HG02642 (cell line): ENCODE results near the gene TRPC6.
A peak's percentile ranks its signal among the peaks of the same experiment; 100 is the strongest.
"Not testable (repeated sequence)": the region's sequence is repeated elsewhere in the genome, so short reads cannot be mapped to it uniquely, and the experiment has no call there.

ENCODE experiments used
- ATAC-seq: cut with Tn5 transposase; IDR thresholded peaks from one replicate; pipeline ENCODE4 v1.9.1; 2021; ENCODE audit warnings: mild to moderate bottlenecking; ENCODE audit not compliant: unreplicated experiment, poor library complexity

Gene TRPC6

DNA sequence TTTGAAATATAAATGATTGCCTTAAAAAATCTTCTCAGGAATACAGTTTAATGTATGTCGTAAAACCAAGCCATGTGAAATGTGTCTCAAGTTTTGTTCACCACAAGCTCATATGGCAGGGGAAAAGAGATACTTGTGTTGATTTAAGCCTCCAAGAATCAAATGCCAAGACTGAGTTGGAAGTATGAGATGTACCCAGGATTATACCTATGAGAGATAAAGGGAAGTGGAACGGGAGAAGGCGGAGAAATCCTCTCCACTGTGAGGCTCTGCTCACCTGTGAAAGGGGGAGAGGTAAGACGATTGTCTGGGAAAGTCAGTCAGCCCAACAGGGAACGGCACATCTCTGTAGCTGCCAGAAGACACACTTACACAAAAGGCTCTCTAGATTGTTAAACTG, 124.8 kb downstream of the TRPC6 start:
- no peak for ATAC-seq

DNA sequence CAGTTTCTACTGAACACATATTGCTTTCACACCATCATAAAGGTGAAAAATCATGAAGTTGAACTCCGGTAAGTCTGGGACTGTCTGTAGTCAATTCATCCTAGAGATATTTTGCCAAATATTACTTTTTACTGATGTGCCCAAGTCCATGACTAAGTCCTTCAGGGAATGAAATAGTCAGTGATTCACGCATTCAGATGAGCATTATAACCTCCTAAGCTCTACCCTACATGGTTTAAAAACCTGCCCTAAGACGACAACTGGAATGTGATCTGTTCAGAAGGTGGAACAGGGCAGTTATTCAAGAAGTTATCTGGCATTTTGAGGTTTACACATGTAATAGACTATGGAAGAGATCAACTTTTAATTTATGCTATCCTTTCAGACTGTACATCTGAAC, 125.6 kb downstream of the TRPC6 start:
- ATAC-seq = no peak

DNA sequence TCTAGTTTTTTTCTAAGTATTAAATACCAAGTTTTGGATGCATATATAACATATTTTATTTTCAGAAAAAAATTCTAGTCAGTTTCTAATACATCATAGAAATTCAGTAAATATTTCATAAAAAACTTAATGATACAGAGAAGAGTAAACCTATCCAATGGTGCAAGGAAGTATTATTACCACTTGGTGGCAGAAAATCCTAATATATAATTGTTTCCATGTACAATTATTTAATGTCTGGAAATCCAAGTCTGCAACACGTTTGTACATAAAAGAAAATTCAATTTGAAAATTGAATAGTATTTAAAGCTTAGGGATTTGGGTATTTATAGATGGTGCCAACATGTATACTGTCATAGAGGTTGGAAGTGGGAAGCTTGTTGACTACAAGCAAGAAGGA, 127.0 kb downstream of the TRPC6 start:
- ATAC-seq = no peak

DNA sequence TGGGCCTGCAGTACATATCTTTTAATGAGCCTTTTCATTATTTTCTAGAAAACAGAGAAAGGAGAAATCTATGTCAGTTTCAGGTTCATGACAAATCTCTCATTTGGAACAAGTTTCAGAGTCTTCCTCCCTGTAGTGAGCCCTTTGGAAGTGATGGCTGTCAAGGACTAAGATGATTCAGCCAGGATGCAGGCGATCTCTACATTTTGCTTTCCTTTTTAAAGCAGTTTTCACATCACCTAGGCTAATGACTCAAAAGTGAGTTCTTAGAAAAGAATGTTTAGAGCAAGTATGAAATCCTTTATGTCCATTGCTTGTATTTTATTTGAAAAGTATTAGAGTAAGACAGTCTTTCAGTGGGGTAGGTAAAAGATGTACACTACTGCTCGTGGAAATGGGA, 130.1 kb downstream of the TRPC6 start:
- ATAC-seq = no peak

DNA sequence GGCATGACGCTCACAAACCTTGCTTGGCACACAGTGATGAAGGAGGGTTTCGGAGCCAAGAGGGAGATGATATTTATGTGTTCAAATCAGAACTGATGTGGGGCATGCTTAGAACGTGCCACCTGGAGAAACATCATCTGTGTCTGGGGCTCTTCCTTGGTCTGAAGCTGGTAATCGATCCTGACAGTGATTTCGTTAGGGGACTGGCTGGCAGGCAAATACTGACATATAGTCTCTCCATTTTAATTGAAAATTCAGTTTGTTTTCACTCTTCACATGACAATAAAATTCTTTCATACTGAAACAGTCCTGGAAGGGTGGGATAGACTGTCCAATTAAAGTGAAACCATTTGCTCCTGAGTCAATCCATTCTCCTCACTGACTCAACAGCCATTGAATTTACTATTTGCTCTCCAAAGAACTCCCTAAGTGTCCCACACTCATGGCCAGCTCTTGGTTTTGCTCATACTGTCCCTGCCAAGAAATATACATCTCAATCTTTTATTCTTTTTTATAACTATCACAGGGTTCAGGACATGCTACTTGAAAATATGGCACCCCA, 134.8 kb downstream of the TRPC6 start:
- ATAC-seq = no peak

DNA sequence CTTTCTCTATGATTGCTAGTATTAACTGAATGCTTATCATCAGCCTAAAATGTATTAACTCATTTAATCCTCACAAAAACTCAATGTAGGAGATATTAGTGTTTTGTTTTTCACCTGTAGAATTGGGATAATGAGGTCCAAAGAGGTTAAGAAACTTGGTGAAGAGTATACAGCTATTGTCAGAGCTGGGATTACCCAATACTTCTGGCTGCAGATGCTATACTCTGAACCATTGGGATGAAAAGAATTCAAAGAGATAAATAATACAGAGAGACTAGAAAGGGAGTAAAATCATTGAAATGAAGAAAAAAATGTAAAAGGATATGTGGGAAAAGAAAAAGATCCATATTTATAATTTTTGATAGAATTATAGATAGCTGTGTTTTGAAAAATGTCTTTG, 137.1 kb downstream of the TRPC6 start:
- no peak for ATAC-seq

DNA sequence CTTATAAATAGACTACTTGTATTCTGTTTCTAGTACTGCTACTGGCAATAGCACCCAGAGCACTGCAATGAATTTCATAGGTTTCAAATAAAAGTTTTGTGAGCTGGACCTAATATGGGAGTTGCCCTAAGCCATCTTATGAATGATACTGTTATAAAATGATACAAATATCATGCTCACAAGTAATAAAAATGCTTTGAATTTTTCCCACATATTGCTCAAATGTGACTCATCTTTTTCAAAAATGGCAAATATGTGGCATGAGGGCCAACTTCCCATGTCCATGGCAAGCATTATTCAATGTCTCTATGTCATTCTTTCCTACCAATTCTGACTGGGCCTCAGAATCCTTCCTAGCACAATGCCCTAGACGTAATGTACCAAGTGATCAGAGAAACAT, 137.6 kb downstream of the TRPC6 start:
- ATAC-seq = no peak

DNA sequence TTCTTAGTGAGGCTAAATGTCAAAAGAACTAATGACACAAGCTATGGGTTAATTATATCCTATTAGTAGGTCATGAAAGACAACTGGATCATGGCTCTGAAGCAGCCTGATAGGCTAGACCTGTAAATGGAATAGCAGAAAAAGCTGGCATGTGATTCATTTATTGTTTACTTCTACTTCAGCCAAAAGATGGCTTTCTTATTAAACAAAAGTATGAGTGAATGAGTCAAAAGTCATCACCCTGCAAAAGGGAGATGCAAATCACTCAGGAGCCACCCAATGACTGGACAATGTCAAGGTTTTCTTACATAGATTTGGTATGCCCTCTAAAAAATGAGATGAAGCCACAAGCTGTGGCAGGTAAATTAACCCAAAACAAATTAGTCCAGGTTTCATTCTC, 138.0 kb downstream of the TRPC6 start:
- ATAC-seq = no peak

DNA sequence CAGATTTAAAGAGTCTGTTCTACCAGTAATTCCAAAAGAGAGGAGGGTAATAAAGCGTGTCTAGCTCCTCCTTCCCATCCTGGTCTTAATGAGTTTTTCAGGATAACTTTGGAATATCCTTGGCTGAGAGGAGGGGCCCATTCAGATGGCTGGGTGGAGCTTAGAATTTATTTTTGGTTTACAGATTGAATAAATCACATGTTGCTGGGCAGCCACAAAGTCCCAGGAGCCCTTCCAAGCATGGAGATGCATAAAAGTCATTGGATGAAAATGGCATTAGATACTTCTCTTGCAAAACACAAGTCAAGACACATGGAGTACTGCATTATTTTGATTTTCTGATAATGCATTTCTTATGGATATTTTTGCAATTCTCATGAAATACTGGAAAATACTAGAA, 139.0 kb downstream of the TRPC6 start:
- no peak for ATAC-seq

DNA sequence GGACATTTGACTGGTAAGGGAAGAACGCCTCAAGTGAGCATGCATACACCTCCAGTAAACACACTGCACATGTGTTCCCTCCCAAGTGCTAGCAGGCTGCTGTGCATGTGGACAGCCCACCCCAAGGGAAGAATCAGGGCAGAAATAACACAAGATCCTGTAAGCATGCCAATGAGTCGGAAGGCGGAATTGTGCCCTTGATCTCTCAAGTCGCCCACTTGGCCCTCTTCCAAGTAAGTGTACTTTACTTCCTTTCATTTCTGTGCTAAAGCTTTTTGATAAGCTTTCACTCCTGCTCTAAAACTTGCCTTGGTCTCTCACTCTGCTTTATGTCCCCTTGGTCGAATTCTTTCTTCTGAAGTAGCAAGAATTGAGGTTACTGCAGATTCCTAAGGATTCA, 139.6 kb downstream of the TRPC6 start:
- no peak for ATAC-seq

DNA sequence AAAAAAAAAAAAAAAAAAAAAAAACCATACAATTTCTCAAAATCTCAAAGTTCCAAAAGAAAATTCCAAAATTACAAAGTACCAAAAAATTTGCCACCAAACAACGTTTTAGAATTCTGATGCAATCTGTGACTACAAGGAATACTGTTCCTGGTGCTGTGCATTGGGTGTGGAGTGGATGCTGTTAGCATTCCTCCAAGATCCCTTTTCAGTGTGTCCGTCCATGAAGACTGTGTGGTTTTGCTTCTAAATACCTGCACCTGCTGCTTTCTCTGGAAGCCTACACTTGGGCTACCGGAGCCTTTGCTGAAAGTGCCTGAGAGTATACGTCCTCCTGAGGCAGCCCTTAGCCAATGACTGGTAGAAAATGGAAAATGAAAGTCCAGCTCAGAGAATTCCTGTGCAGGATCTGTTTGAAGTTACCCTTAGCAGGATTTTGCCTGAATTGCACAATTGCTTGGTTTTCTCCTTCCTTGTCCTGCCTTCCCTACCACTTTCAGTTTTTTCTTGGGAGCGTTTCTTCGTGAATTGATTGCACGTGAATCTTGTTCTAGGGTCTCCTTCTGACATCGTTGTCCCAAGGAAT, 140.8 kb downstream of the TRPC6 start:
- ATAC-seq = no peak

DNA sequence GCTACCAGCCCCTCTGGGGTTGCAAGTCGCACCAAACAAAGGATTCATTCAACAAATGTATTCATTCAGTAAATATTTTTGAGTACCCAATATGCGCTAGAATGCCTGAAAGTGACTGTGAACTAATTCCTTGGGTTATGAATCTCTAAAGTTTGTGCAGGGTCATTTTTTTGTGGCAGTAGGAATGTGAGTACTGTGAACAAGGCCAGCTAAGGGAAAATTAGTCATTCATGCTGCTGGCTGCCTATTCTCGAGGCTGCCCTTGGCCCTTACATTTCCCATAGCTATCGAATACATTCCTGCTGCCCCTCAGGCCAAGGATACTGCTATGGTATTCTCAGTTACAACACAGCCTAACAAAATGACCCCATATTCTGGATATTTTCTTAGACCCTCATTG, 141.6 kb downstream of the TRPC6 start:
- ATAC-seq = no peak

DNA sequence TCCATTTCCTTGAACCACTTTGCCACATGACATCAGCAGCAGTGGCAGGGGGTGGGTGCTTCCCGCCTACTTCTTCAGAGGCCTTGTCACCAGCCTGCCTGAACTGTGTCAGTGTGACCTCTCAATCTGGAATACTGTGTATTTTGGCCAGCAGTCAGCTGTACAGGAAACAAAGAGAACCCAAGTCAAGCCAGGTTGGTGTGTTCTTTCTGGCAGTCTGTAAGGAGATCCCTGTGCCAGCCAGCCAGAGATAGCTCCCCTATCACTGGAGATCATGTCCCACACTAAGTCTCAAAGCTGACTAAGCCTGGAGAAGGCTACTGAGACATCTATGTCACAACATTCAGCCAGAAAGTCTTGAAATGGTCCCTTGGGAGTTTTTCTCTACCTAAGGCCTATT, 142.1 kb downstream of the TRPC6 start:
- ATAC-seq = no peak

DNA sequence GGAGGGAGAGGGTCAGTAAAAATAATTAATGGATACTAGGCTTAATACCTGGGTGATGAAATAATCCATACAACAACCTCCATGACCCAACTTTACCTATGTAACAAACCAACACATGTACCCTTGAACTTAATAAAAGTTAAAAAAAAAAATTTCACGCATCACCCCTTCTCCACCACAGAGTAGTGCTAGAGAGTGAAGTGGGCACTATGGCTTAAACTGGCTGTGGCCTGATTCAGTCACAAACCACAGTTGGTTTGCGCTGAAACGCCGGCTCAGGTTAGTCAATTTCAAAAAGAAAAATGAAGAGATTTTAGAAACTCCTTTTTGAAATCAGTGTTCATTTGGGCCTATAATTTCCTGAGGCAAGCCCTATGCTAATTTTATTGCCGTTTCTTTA, 144.3 kb downstream of the TRPC6 start:
- no peak for ATAC-seq

DNA sequence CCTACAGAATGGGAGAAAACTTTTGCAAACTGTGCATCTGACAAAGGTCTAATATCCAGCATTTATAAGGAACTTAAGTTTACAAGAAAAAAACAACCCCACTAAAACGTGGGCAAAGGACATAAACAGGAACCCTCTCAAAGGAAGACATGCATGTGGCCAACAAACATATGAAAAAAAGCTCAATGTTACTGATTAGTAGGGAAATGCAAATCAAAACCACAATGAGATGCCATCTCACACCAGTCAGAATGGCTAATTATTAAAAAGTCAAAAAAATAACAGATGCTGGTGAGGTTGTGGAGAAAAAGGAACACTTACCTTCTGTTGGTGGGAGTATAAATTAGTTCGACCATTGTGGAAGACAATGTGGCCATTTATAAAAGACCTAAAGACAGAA, 145.1 kb downstream of the TRPC6 start:
- ATAC-seq = not testable (repeated sequence)

DNA sequence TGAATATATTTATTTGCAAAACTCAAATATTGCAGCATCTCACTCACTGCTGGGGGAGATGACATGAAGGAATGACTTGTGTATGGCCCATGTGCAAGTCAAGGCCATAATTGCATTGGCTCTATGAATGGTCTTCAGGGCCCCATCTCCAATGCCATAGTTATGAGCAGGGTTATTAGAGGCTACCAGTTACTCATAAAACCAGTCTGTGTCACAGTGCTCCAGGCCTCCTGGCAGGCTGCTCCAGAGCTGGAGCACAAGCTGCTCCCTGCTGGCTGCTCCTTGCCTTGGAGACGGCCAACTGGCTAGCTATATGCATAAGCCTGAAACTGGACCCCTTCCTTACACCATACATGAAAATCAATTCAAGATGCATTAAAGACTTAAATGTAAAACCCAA, 145.7 kb downstream of the TRPC6 start:
- no peak for ATAC-seq

DNA sequence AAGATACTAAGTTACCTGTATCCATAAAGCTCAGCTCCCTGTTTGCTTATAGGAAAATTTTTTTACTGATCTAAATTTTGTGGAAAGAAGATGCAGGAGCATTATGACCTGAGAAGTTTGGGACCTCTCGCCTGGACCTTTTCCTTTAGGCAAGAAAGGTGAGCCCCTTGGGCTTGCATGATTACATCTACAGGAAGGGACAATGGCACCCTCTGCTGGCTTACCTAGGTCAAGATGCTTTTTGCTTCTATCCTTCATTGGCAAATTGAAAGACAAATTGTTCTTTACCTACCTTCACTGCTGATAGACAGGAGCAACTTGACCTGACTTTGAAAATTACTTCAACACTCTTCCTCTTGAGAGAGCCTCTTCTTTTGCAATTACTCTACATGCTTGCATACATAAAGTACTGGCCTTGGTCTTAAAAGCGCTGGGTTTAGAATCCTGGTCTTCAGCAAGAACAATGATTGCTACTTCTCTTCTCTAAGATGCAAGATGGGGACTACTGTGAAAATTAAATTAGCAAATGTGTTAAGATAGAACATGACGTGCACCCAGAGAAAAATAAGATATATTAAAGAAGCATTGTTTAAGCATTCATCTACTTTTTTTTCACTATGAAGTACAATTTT, 147.2 kb downstream of the TRPC6 start:
- peak; percentile 70 for ATAC-seq

DNA sequence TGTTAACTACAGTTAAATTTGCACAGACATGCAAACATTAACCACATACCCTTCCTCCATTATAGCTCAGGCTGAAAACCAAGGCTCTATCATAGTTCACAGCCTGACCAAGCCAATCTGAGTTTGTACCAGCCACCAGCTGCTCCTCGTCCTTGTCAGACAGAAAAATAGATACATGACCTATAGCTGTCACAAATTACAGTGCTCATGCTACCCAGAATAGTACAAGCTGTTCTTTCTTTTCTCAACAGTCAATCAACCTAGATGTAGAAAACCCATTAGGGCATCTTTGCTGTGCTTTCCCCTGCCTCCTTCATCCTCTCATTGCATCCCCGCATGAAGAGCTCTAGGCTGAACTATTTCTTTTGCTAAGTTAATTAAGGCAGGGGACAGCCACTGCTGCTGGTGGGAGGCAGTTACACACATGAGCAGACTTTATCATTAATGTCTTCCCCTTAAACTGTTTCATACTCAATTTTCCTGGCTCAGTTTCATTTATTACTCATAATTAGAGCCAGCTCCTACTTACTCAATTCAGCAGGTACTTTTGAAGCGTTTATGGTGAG, 148.3 kb downstream of the TRPC6 start:
- ATAC-seq = no peak

DNA sequence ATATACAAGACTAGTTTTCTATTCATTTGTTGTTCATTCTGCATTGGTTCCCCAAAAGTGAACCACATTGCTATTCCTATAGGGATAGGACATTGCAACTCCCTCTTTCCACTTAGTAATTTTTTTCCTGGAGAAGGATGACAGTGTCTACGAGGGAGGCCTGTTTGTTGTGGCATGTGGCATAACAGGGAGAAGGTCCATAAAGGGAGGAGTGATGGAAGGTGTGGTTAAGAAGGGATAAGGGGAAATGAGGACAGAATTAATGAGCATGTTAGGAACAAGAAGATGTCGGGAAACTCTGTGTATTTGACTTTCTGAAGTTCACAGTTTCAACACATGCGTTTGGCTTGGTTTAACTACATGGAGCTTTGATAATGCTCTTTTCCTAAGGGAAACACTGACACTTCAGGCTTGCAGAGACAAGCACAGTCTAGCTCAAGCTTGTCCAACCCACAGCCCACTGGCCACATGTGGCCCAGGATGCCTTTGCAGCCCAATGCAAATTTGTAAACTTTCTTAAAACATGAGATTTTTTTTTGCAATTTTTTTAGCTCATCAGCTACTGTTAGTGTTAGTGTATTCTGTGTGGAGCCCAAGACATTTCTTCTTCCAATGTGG, 149.7 kb downstream of the TRPC6 start:
- no peak for ATAC-seq

DNA sequence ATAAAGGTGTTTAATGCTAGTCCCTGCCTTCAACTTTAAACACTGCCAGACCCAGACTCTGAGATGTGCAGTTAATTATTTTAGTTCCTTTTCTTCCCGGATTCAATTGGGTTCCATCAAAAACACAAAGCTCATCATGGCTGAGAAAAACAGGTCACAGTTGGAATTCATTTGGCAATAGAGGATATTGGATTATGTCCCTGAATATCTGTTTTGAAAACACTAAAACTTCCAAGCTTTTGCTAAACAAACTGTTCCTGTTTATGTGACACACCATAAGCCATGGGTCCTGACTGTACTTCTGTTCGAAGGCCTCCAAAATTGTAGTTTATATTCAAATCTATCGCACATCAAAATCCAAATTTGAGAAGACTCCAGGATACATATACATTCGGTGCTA, 150.7 kb downstream of the TRPC6 start:
- no peak for ATAC-seq

DNA sequence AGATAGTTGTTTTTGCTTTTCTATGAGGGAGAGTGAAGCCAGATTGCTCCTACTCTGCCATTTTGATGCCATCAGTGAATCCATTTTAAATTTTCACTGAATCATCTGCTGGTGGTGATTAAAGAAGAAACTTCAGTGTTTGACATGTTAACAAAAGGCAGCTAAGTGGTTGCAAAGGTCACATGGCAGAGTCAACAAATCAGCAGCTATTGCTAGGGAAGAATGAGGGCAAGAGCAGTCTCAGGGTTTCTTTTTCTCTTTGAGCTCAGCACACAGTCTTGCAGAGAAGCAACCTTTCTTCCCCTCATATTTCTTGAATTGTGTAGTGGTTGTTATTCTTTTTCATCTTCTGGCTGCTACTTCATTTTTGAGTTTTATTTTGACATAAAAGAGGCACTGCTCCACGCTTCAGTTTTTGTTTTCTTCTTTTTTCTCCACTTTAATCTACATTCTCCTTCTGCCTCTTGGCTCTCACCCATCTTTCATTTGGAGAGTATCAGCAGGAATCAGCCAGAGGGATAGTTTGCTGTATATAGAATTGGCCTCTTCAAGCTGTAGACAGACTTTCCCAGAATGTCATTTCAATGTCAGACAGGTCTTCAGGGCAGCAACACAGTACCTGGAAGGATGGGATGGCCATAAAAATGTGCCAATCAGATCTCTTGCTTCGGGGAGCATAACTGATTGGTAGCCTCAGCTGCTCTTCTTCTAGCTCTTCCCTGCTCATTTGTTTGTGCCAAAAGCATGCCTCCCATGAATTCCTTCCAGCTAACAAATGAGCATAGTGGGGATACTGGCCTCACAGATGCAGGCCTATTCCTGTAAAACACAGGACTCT, 153.9 kb downstream of the TRPC6 start:
- ATAC-seq = no peak
